ENCODE measurements around the gene VAV2.

Gene VAV2

GRCh38 chr9:133892193-133892920 is 99.8 kb downstream of the VAV2 start:
- Mint-ChIP-seq H3K27me3 (no peaks in the 10 kb centered on the region), H3K4me1 (ENCODE audit: low read depth) (no peaks in the 10 kb centered on the region), H3K36me3 (ENCODE audit: low read depth) (no peaks in the 10 kb centered on the region), H3K4me3 (no peak overlapping the region), H3K27ac (no peak overlapping the region), H3K9me3 (no peaks in the 10 kb centered on the region)

- Mint-ChIP-seq H3K36me3 (ENCODE audit: low read depth) (no peaks in the 10 kb centered on the region), H3K9me3 (no peaks in the 10 kb centered on the region)
Observed at GRCh38 chr9:133891741-133892140, 100.4 kb downstream of the VAV2 start.

GRCh38 chr9:133890583-133890982 is 101.5 kb downstream of the VAV2 start:
- Mint-ChIP-seq H3K27me3 (no peaks in the 10 kb centered on the region), H3K9me3 (no peaks in the 10 kb centered on the region), H3K36me3 (ENCODE audit: low read depth) (no peaks in the 10 kb centered on the region), H3K27ac (no peak overlapping the region), H3K4me3 (no peak overlapping the region), H3K4me1 (ENCODE audit: low read depth) (no peaks in the 10 kb centered on the region)

More at GRCh38 chr9:133891741-133892140, 100.4 kb downstream of the VAV2 start:
- Mint-ChIP-seq H3K4me3 (no peak overlapping the region), H3K27ac (no peak overlapping the region), H3K4me1 (ENCODE audit: low read depth) (no peaks in the 10 kb centered on the region), H3K27me3 (no peaks in the 10 kb centered on the region)

GRCh38 chr9:133889584-133890301 is 102.4 kb downstream of the VAV2 start:
- Mint-ChIP-seq H3K27me3 (no peaks in the 10 kb centered on the region), H3K9me3 (no peaks in the 10 kb centered on the region), H3K27ac (no peak overlapping the region), H3K4me3 (no peak overlapping the region), H3K36me3 (ENCODE audit: low read depth) (no peaks in the 10 kb centered on the region), H3K4me1 (ENCODE audit: low read depth) (no peaks in the 10 kb centered on the region)

- Mint-ChIP-seq H3K27ac (no peak overlapping the region), H3K27me3 (no peaks in the 10 kb centered on the region), H3K9me3 (no peaks in the 10 kb centered on the region)
Observed at GRCh38 chr9:133888809-133889491, 103.2 kb downstream of the VAV2 start.

GRCh38 chr9:133888048-133888808 is 103.9 kb downstream of the VAV2 start:
- Mint-ChIP-seq H3K36me3 (ENCODE audit: low read depth) (no peaks in the 10 kb centered on the region), H3K4me3 (no peak overlapping the region), H3K27me3 (no peaks in the 10 kb centered on the region), H3K9me3 (no peaks in the 10 kb centered on the region), H3K4me1 (ENCODE audit: low read depth) (no peaks in the 10 kb centered on the region), H3K27ac (no peak overlapping the region)

More at GRCh38 chr9:133888809-133889491, 103.2 kb downstream of the VAV2 start:
- no peaks in the 10 kb centered on the region for H3K4me1 Mint-ChIP-seq (ENCODE audit: low read depth)
- no peak overlapping the region for H3K4me3 Mint-ChIP-seq
- no peaks in the 10 kb centered on the region for H3K36me3 Mint-ChIP-seq (ENCODE audit: low read depth)

GRCh38 chr9:133887540-133888047 is 104.5 kb downstream of the VAV2 start:
- H3K36me3 Mint-ChIP-seq (ENCODE audit: low read depth): no peaks in the 10 kb centered on the region
- no peak overlapping the region for H3K4me3 Mint-ChIP-seq
- no peak overlapping the region for H3K27ac Mint-ChIP-seq
- no peaks in the 10 kb centered on the region for H3K9me3 Mint-ChIP-seq
- no peaks in the 10 kb centered on the region for H3K27me3 Mint-ChIP-seq
- no peaks in the 10 kb centered on the region for H3K4me1 Mint-ChIP-seq (ENCODE audit: low read depth)

GRCh38 chr9:133886563-133887501 is 105.3 kb downstream of the VAV2 start:
- Mint-ChIP-seq H3K27ac (no peak overlapping the region), H3K4me1 (ENCODE audit: low read depth) (no peaks in the 10 kb centered on the region), H3K9me3 (no peaks in the 10 kb centered on the region), H3K4me3 (no peak overlapping the region), H3K36me3 (ENCODE audit: low read depth) (no peaks in the 10 kb centered on the region), H3K27me3 (no peaks in the 10 kb centered on the region)

- Mint-ChIP-seq H3K4me1 (ENCODE audit: low read depth) (no peaks in the 10 kb centered on the region), H3K27ac (no peak overlapping the region)
Observed at GRCh38 chr9:133884907-133885744, 107.0 kb downstream of the VAV2 start.

GRCh38 chr9:133882849-133883755 is 109.0 kb downstream of the VAV2 start:
- H3K27ac Mint-ChIP-seq: no peak overlapping the region
- no peaks in the 10 kb centered on the region for H3K36me3 Mint-ChIP-seq (ENCODE audit: low read depth)
- H3K27me3 Mint-ChIP-seq: no peaks in the 10 kb centered on the region
- no peaks in the 10 kb centered on the region for H3K4me1 Mint-ChIP-seq (ENCODE audit: low read depth)
- no peaks in the 10 kb centered on the region for H3K9me3 Mint-ChIP-seq
- no peak overlapping the region for H3K4me3 Mint-ChIP-seq

More at GRCh38 chr9:133884907-133885744, 107.0 kb downstream of the VAV2 start:
- H3K9me3 Mint-ChIP-seq: no peaks in the 10 kb centered on the region
- no peak overlapping the region for H3K4me3 Mint-ChIP-seq
- H3K27me3 Mint-ChIP-seq: no peaks in the 10 kb centered on the region
- H3K36me3 Mint-ChIP-seq (ENCODE audit: low read depth): no peaks in the 10 kb centered on the region

GRCh38 chr9:133881671-133882381 is 110.3 kb downstream of the VAV2 start:
- no peaks in the 10 kb centered on the region for H3K4me1 Mint-ChIP-seq (ENCODE audit: low read depth)
- no peaks in the 10 kb centered on the region for H3K9me3 Mint-ChIP-seq
- no peak overlapping the region for H3K27ac Mint-ChIP-seq
- H3K36me3 Mint-ChIP-seq (ENCODE audit: low read depth): no peaks in the 10 kb centered on the region
- H3K4me3 Mint-ChIP-seq: no peak overlapping the region
- no peaks in the 10 kb centered on the region for H3K27me3 Mint-ChIP-seq

Data from stimulated activated naive CD8-positive, alpha-beta T cell treated with anti-CD3 and anti-CD28 coated beads, Interleukin-15, Interleukin-2, amounts not matched to agents 100 ng/mL and 50 ng/mL, for 24 hours (primary cell).